ENCODE data around the gene CPEB3.

- TF ChIP-seq CTCF (conservative IDR thresholded peaks at IDR 0.05 in 1 of 2, IDR thresholded peaks at IDR 0.05 in 1 of 2; ENCODE audit: low read depth in 1 of 2, low read length in 2 of 2) (no peak), EZH2 (IDR thresholded peaks at IDR 0.05; ENCODE audit: low read length, missing control alignments) (no peak)
Observed at GRCh38 chr10:92208736-92209135, 82.1 kb downstream of the CPEB3 start.
